ENCODE results near the gene TREH.
A peak's percentile ranks its signal among the peaks of the same experiment; 100 is the strongest.

DNA sequence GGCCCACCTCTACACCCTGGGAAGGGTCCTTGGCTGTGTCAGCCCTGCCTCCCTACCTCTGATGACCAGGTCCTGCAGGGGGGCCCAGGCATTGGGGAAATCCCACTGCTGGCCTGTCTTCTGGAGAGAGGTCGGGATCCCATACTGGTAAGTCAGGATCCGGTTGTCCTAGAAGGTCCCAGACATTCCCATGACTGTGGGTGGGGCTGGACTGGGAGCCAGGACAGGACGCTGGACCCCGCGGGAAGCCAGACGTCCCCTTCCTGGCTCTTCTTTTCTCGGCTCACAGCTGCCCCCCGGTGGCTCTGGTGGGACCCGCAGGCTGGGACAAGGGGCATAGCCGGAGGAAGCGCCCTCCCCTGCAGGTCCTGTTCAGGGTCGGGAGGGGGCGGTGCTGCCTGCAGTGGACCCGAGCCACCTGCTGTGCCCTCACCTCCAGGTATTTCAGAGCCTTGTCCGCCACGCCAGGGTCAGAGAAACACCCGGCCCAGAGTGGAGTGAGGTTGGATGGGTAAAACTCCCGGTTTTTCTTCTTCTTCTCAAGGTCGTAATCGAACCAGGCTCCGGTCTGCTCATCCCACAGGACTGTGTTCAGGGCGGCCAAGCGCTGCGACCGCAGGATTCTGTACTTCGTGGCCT is 20.0 kb downstream of the TREH start:
- TF ChIP-seq, protein P1, sequence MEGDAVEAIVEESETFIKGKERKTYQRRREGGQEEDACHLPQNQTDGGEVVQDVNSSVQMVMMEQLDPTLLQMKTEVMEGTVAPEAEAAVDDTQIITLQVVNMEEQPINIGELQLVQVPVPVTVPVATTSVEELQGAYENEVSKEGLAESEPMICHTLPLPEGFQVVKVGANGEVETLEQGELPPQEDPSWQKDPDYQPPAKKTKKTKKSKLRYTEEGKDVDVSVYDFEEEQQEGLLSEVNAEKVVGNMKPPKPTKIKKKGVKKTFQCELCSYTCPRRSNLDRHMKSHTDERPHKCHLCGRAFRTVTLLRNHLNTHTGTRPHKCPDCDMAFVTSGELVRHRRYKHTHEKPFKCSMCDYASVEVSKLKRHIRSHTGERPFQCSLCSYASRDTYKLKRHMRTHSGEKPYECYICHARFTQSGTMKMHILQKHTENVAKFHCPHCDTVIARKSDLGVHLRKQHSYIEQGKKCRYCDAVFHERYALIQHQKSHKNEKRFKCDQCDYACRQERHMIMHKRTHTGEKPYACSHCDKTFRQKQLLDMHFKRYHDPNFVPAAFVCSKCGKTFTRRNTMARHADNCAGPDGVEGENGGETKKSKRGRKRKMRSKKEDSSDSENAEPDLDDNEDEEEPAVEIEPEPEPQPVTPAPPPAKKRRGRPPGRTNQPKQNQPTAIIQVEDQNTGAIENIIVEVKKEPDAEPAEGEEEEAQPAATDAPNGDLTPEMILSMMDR (IDR thresholded peaks at IDR 0.05 in 4 of 5, conservative IDR thresholded peaks at IDR 0.05 in 1 of 5): peak; percentile 92 to 98 (median 95)
- no peak for TF ChIP-seq POLR2A (IDR thresholded peaks at IDR 0.05)
